ENCODE measurements around the gene MACROH2A1.

- TF ChIP-seq CTCF (IDR thresholded peaks at IDR 0.05; ENCODE audit: borderline replicate concordance, extremely low read depth, low read length, poor library complexity, severe bottlenecking) (no peak), EZH2 (IDR thresholded peaks at IDR 0.05; ENCODE audit: borderline replicate concordance, low read depth, low read length, severe bottlenecking) (no peak)
Observed at GRCh38 chr5:135333732-135334515, 65.1 kb downstream of the MACROH2A1 start.

All from DND-41 (cell line).